Measurements from ENCODE around the gene PADI3.
A peak's percentile ranks its signal among the peaks of the same experiment; 100 is the strongest.
"Not testable (repeated sequence)": the region's sequence is repeated elsewhere in the genome, so short reads cannot be mapped to it uniquely, and the experiment has no call there.

The PADI3 gene

DNA sequence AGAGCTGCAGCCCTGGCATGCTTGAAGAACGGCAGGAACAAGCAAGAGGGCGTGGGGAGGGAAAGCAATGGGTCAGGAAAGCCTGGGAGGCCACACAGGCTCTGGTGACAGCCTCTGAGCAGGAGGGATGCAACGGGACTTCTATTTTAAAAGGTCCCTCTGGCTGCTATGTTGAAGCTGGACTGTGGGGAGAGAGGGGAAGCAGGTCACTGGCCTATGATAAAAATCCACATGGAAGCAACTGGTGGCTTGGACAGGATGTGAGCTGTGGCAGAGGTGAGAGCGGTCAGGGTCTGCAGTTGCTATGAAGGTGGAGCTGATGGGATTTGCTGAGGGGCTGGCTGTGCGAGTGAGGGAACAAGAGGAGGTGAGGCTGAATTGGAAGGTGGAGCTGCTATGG, 32.8 kb upstream of the PADI3 start:
- DNase-seq (ENCODE audit: low spot score): no peak

DNA sequence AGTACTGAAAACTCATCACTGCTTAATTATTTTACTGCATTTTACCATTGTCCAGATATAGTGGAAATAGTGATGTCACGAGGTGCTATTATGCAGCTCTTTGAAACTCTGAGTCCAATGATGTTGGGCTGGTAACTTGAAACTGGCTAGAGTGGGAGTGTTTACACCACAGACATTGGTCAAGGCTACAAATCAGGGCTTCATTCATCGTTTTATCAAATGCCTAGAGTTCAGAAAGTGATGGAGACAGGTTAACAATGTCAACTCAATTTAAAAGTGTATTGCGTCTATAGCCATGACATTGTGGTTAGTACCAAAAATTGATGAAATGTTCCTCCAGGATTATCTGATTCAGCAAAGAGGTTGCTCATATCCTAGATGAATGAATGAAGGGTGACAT, 31.3 kb upstream of the PADI3 start:
- no peak for DNase-seq (ENCODE audit: low spot score)

DNA sequence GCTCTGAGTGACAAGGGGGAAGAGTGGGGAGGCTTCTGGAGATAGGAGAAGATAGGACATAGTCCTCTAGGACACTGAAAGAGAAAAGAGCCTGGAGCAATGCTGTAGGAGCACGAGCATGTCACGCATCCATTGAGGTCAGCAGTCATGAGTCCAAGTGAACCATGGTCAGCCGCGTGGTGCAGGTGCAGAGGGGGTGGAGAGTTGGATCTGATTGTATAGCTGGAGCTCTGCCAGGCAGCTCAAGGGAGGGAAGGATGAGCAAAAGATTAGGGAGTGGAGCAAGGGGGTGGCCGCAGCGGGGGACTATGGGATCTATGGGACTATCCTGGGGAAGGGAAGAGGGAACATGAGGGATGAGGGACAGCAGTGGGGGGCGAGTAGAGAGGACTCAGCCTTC, 30.0 kb upstream of the PADI3 start:
- no peak for DNase-seq (ENCODE audit: low spot score)

DNA sequence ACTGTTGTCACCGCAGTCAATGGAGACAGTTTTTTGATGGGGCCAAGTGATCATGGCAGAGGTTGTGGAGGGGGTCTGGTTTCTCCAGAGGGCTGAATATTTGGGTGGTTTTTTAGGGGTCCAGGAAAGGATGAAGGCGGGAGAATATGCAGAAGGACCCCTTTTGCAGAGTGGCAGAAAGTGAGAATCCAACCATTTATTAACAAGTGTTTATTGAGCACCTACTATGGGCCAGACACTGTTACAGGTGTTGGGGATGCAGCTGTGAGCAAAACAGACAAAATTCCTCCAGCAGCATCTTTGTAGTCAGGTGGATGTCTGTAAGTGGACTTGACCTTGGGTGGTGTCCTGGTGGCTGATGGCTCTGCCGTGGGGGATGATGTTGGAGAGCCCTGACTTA, 28.6 kb upstream of the PADI3 start:
- DNase-seq (ENCODE audit: low spot score): no peak

DNA sequence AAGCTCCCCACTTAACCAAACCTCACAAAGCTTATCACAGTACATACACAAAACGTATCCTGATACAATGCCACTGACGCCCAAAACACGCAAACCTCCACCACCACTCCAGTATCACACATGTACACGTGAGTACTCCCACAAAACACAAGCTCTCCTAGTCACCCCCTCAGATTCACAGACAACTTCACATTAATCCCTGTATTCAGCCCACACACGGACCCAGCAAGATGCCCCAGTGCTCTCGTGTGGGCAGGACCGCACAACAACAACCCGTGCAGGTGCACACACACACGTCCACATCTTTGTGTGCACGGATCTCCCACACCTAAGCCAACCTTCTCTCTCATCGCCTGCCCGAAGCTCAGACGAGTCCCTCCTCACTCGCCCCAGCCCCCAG, 26.3 kb upstream of the PADI3 start:
- DNase-seq (ENCODE audit: low spot score): no peak

DNA sequence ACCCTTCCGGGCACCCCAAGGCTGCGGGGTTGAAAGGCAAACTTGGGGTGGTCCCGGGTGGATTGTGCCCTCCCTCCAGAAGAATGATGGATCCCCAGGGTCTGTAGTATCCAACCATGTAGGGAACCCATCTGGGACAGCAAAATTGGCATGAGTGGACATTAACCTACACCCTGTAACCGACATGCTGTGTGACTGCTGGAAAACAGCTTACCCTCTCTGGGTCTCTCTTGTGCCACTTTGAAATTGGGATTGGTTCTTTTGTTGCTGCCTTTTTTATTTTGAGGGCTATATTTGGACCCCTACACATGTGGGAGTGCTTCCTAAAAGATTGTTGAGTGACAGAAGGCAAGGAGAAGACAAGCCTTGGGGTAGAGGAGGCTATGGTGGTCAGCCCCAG, 24.5 kb upstream of the PADI3 start:
- DNase-seq (ENCODE audit: low spot score): no peak

DNA sequence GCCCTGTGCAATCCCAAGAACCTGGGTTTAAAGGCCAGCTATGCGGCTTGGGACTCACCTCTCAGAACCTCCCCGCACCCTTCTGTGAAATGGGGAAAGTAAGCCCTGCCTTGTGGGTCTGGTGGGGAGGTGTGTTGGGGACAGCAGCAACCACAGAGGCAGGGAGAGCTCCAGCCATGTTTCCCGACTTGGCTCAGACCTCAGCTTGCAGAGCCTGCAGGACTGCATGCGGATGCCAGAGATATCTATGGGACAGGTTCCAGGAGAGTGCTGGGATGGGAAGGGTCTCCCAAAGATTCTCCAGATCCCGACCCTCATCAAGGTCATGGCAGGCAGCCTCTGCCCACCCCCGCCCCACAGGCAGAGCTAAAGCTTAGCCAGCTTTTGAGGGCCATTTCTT, 23.8 kb upstream of the PADI3 start:
- no peak for DNase-seq (ENCODE audit: low spot score)

DNA sequence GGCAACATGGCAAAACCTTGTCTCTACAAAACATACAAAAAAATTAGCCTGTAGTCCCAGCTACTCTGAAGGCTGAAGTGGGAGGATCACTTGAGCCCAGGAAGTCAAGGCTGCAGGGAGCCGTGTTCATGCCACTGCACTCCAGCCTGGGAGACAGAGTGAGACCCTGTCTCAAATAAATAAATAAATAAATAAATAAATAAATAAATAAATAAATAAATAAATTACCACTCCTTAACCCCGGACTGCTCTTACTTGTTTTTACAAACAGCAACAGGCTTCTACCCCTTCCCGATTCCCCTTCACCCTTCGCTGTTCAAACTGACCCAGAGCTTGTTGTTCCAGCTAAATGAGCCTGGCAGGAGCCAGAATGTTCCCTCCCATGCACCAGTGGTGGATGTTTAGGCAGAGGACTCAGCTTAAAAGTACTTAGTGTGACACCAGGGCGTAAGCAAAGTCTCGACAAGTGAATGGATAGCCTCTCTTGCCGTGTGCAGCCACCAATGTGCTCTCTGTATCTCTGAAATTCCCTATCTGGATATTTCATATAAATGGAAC, 21.5 kb upstream of the PADI3 start:
- DNase-seq (ENCODE audit: low spot score): no peak

DNA sequence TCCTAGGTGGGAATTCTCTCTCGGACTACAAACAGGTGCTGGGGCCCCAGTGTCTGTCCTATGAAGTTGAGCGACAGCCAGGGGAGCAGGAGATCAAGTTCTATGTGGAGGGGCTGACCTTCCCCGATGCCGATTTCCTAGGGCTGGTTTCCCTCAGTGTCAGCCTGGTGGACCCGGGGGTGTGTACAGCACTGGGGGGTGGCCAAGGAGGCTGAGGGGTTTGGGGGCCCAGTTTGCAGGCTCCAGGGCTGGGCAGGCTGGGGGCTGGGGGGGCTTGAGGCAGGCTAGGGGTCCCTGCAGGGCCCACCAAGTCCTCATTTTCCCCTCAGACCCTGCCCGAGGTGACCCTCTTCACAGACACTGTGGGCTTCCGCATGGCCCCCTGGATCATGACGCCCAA, 20.3 kb upstream of the PADI3 start:
- DNase-seq (ENCODE audit: low spot score): no peak

DNA sequence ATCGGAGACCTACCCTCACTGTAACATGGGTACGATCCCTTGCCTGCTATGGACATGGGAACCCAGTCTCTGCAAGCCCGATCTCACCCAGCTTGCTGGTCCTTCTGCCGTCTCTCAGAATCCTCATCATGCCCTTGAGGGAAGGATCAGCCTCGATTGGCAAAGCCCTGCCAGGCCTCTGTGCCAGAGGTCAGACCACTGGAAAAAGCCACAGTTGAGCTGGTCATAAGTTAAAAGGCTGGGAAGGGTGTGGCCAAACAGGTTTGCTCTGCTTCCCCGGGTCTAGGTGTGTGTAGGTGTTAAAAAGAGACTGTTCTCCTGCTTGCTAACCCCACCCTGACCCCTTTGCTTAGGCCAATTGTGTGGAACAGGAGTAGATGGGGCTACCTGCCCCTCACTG, 19.5 kb upstream of the PADI3 start:
- DNase-seq (ENCODE audit: low spot score): no peak

DNA sequence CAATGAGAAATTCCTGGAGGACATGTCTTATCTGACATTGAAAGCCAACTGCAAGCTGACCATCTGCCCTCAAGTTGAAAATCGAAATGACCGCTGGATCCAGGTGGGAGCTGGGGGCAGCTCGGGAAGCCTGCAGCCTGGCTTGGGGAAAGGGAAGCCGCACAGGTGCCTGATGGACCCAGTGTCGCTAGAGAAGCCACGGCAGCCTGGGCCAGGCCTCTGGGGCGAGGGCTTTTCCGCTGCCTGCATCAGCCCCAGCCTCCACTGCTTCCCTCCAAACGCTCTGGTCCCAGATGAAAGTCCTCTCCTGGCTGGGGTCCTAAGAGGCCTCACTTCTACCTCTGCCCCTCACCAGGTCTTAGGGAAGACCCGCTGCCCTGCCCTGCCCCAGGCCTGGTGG, 18.8 kb upstream of the PADI3 start:
- DNase-seq (ENCODE audit: low spot score): no peak

DNA sequence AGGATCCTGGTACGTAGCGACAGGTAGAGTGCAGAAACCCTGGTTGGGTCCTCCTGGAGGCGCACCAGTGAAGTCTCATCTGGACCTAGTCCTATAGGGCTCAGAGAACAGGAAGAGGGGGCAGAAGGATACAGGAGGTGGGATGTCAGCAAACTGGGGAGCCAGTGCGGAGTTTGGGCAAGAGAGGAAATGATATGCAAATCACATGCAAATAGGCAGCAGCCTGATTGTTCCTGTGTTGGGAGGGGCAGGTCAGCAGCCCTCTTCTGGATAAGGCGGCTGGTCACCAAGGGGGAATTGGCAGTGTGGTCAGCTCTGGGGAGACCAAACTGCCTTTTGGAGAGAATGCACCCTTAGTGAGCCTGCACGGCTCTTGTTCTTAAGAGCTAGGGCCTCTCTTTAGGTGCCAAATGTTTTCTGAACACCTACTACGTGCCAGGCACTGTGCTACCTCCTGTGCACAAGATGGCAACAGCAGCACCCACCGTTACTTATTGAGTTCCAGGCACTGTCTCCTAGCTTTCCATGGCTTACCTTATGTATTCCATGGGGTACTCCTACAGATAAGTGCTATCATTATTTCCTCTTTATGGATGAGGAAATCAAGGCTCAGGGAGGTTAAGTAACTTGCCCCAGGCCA, 18.1 kb upstream of the PADI3 start:
- DNase-seq (ENCODE audit: low spot score): no peak

DNA sequence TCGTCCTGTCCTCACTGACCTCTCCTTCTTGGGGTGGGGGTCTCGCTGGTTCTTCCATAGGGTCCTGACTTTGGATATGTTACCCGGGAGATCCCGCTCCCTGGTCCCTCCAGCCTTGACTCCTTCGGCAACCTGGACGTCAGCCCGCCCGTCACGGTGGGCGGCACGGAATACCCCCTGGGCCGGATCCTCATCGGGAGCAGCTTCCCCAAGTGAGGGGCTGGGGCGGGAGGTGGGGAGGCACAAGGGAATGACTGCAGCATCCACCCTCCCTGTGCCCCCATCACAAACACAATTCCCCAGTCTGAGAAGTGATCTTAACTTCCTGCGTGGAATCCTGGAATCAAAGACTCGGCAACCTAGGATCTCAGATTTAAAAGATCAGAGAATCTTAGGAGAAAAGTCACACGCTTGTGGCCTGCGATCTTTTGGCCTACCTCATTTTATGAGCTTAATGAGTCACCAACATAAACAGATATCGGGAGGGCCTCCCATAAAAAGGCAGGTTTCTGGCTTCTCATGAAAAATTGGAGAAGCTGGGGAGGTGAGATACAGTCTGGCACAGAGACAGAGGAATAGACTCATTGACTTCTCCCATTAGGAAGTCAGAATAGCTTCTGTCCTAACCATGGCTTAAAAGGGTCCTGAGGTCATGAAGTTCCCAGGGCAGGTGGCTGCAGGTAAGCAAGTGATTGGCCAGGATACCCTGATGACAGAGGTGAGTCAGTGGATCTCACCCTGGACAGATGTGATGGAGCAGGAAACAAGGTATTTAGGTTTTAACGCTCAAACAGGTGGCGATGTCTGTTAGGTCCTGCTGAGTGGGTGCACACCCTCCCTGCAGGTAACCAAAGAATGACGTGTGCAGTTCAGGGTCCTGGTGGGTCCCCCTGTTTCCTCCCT, 15.9 kb upstream of the PADI3 start:
- DNase-seq (ENCODE audit: low spot score): no peak

DNA sequence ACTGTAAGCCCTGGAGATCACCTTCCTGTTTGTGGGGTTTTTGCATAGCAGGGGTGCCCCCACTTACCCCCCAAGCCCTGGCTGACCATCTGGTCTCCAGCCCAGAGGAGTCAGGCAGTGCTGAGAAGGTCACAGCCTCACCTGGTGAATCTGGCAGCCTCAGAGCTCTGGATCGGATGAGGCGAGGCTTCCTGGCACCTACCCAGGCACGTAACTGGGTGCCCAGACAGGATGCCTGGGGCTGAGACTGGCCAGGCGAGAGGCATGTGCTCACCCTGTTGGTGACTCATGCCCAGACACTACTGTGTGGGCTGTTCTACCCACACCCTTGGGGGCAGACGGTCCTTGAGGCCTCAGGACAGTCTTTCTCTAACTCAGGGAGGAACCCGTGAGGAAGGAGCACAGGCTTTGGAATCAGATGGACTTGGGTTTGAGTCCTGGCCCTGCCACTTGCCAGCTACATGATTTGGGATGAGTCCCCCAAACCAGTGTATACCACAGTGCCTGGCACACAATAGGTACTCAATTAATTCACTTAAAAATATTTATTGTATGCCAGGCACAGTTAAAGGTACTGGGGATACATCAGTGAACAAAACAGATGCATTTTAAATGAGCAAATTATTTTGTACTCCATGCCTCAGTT, 15.1 kb upstream of the PADI3 start:
- DNase-seq (ENCODE audit: low spot score): no peak

DNA sequence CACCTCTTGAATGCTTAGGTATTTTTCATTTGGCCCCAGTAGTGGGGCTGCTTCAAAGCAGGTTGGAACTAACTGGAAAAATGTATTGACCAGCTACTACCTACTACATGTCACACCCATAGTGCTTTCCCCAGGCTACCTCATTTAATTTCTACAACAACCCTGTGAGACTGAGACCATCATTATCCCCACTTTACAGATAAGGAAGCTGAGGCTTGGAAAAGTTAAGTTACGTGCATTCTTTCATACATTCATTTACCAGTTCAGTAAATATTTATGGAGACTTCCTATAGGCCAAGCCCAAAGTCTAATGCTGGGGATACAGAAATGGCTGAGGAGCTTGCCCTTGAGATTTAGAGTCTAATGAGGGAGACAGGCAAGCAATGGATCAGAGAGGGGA, 14.5 kb upstream of the PADI3 start:
- DNase-seq (ENCODE audit: low spot score): no peak

DNA sequence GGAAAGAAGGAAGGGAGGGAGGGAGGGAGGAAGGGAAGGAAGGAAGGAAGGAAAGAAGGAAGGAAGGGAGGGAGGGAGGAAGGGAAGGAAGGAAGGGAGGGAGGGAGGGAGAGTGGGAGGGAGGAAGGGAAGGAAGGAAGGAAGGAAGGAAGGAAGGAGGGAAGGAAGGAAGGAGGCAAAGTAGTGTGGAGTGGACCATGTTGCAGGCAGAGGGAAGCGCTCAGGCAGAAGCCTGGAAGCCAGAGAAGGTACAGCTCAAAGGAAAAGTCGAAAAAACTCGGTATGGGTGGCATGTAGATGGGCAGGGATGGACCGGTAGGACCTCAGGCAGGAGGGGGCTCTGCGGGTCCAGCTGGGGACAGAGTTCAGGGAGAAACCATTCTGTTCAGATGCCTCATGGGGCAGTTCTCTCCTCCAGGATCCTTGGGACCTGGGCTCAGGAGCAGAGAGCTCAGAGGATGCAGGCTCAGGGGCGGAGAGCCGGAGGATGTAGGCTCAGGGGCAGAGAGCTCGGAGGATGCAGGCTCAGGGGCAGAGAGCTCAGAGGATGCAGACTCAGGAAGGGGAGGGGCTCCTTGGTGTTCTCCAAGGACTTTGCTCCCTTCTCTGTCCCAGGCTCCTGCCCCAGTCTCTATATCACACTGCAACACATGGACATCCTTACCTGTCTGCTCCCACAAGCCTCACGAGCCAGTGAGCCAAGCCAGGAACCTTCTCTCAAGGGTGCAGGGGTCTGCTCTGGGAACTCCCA, 13.6 kb upstream of the PADI3 start:
- DNase-seq (ENCODE audit: low spot score): no peak

DNA sequence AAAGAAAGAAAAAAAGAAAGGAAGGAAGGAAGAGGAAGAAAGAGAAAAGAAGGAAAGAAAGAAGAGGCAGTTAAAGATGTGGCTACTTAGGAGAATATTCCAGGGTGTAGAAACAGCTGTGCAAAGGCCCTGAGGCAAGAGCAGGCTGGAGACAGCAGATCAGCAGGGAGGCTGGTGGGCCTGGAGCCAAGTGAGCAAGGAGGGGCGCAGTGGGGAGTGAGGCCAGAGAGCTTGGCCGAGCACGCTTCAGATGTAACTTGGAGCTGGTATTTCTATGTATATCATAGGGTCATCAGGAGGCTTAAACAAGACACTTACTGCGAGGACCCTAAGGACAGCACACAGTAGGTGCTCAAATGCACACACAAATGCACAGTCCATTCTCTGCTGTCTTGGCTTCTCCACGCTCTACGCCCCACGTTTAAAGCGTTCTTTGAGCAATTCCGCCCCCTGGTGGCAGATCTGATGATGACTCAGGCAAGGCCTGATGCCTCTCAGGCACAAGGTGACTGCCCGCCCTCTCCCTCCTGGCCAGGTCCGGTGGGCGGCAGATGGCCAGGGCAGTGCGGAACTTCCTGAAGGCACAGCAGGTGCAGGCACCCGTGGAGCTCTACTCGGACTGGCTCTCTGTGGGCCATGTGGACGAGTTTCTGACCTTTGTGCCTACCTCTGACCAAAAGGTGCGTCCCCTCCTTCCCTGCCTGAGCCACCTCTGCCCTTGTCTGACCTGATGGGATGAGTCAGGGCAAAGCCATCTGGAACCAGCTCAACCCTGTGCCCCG, 11.9 kb upstream of the PADI3 start:
- DNase-seq (ENCODE audit: low spot score): peak; percentile 84

DNA sequence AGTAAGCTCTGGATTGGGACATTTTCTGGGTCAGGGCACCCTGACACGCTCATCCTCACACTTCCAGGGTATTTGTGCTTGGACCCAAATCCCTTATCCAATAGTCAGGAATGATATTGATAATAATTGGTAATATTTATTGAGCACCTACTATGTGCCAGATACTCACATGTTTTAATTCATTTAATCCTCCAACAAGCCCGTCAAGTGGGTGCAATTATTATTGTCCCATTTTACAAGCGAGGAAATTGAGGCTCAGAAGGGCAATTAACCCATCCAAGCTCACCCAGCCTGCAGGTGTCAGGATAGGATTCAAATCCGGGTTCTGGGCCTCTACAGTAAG, 11.4 kb upstream of the PADI3 start:
- no peak for DNase-seq (ENCODE audit: low spot score)

DNA sequence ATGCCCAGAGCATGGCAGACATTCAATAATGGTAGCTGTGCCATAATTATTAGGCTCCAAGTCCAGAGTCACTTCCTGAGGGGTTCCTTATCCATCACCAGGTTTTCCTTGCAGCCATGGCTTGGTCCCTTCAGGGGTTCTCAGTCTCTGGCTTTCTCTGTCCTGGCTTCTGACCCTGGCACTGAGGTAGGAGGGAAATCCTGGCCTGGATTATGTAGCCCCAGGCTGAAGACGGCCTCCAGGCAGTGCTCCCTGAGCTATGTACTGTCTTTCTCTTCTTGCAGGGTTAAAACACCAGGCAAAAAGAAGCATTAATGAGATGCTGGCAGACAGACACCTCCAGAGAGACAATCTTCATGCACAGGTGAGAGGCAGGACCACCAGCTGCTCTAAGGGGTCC, 9.5 kb upstream of the PADI3 start:
- DNase-seq (ENCODE audit: low spot score): peak; percentile 6

DNA sequence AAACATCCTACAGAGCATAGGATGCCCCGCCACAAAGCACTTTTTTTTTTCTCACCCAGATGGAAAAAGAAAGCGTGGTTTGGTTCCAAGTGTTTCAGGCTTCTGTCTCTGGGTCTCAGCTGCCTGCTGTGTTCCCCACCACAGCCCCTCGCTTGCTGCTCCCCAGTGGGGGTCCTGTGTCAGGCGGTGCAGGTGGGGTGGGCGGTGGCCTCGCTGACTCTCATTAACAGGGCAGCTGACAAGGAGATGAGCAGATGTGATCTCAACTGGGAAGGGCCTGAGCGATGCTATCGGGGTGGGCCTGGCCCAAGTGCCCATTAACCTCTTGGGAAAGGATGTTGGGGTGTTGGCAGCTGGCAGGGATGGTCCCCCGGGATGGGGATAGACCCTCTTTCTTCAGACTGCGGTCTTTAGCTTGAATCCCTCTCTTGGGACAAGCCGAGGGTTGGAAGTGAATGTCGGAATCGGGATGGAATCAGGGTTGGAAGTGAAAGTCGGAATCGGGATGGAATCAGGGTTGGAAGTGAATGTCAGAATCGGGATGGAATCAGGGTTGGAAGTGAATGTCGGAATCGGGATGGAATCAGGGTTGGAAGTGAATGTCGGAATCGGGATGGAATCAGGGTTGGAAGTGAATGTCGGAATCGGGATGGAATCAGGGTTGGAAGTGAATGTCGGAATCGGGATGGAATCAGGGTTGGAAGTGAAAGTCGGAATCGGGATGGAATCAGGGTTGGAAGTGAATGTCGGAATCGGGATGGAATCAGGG, 7.7 kb upstream of the PADI3 start:
- DNase-seq (ENCODE audit: low spot score): not testable (repeated sequence)

DNA sequence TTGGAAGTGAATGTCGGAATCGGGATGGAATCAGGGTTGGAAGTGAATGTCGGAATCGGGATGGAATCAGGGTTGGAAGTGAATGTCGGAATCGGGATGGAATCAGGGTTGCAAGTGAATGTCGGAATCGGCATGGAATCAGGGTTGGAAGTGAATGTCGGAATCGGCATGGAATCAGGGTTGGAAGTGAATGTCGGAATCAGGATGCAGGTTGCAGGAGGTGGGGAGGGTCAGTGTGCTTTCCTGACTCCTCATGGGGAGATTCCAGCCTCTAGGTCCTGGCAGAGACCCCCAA, 7.2 kb upstream of the PADI3 start:
- not testable (repeated sequence) for DNase-seq (ENCODE audit: low spot score)
